ENCODE data around the gene TAPT1. TPM values are rescaled to one million over a fixed set of nuclear protein-coding genes. Genes with fewer than 3 reads are reported as not detected.

Gene TAPT1
- total and polyA plus RNA-seq, 2 of the 13 experiments (the other 11 are each of a cell fraction or from before 2014, with no cell fraction given): 24.5 to 25.3 TPM

DNA sequence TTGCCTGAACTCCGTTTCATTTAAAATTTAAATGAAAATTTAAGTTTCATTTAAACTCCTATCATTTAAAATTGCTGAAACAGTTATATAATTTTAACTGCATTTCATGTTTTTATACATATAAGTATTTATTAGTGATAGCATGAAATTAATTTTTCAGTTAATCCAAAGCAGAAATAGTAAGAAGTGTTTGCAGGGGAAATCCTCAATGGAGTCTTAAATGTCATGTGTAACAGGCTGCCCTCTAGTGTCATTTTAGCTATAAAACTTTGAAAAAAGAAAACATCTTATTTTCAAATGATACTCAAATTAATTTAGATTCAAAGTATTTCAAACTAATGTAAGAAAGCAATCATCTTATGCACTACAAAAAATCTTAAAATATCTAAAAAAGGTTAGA, 27.2 kb downstream of the TAPT1 start (continued):
- TF ChIP-seq, protein P1, sequence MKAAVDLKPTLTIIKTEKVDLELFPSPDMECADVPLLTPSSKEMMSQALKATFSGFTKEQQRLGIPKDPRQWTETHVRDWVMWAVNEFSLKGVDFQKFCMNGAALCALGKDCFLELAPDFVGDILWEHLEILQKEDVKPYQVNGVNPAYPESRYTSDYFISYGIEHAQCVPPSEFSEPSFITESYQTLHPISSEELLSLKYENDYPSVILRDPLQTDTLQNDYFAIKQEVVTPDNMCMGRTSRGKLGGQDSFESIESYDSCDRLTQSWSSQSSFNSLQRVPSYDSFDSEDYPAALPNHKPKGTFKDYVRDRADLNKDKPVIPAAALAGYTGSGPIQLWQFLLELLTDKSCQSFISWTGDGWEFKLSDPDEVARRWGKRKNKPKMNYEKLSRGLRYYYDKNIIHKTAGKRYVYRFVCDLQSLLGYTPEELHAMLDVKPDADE (CRISPR knock-in tag; IDR thresholded peaks at IDR 0.05): no peak
- TF ChIP-seq, protein P2, sequence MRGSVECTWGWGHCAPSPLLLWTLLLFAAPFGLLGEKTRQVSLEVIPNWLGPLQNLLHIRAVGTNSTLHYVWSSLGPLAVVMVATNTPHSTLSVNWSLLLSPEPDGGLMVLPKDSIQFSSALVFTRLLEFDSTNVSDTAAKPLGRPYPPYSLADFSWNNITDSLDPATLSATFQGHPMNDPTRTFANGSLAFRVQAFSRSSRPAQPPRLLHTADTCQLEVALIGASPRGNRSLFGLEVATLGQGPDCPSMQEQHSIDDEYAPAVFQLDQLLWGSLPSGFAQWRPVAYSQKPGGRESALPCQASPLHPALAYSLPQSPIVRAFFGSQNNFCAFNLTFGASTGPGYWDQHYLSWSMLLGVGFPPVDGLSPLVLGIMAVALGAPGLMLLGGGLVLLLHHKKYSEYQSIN (CRISPR knock-in tag; IDR thresholded peaks at IDR 0.05; ENCODE audit: borderline replicate concordance): no peak
- TF ChIP-seq U2AF2 (IDR thresholded peaks at IDR 0.05; ENCODE audit: low read depth, low read length): no peak

DNA sequence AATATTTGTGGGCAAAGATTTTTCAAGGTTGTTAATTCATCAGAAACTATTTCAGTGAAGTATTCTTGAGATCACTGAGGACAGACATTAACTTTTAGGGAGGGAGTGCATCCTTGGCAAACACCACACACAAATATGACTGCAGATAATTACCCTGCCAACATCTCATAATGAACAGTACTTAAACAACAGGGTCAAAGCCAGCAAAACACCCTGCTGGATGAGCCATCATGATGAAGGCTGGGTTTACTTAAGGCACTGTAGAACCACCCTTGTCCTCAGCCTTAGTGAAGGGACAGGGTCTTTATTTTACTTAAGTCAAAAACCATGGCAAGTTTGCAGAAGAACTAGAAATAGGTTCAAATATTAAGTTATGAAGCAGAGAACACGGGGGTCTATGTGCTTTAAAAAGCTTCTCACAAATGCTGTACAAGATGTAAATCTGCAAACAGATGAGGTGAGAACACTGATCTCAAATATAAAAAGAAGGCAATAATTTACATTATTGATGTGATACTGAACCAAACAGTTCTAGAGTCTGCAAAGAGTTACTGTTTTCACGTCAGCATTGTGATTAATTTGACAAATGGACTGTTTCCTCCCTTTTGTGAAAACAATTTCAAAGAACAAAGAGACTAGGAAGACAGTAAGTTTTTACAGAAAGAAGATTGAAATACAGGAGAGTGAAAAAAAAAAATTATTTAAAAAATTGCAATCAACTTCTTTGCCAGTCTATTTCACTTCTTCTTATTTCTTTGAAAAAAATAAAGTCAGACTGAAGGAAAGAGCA, 28.2 kb downstream of the TAPT1 start:
- Histone ChIP-seq H3K4me2 (ENCODE audit: low read depth, low read length) (no peak overlapping the region), H3K36me3 (replicated peaks in 1 of 2; ENCODE audit: control insufficient read depth in 1 of 2, insufficient read depth in 2 of 2, low read length in 2 of 2) (peaks cover 0 to 5% of the 10 kb centered on the region in 2 experiments; a peak in 4 of 5 replicates), H3K9me3 (ENCODE audit: low read length) (no peaks in the 10 kb centered on the region), H3K4me1 (ENCODE audit: insufficient read depth, low read length) (no peaks in the 10 kb centered on the region), H3K27me3 (ENCODE audit: control insufficient read depth in 1 of 2, insufficient read depth in 2 of 2, low read length in 2 of 2) (no peaks in the 10 kb centered on the region), H3K9ac (ENCODE audit: insufficient read depth, low read depth, low read length) (no peak overlapping the region), H3K4me3 (replicated peaks in 1 of 3; ENCODE audit: insufficient read depth in 1 of 3, low read depth in 2 of 3, low read length in 3 of 3) (no peak overlapping the region), H2AFZ (ENCODE audit: low read length) (no peak overlapping the region), H4K20me1 (ENCODE audit: insufficient read depth, low read length) (no peaks in the 10 kb centered on the region), H3K27ac (ENCODE audit: extremely low read length, insufficient read depth, low read length) (no peak overlapping the region), H3K79me2 (ENCODE audit: insufficient read depth, low read length) (no peaks in the 10 kb centered on the region)
- POLR2A ChIA-PET: no interaction called here
- DNase-seq (ENCODE audit: low spot score) (no peak), ATAC-seq (no peak), FAIRE-seq (no peak)
- CTCF ChIA-PET (ENCODE audit: low intra/inter-chr PET ratio, low total read pairs): interaction anchor here (2.6 kb wide), 1 partner anchor 172 kb away, joined by 16 read pairs; no protein-coding TSS in a partner anchor
- intact Hi-C loops (cut with micrococcal nuclease; ENCODE audit: unreplicated experiment) (loop anchor here (2.0 kb wide), 2 partner anchors 67 to 115 kb away; no protein-coding TSS in a partner anchor), in situ Hi-C loops (cut with HindIII; ENCODE audit: extremely low pct_ligation_motif_present, low pct_unique_long_range_greater_than_20kb) (no loop called here)
- WGBS (ENCODE audit: low lambda C conversion rate): 93% methylated on average over 2 of the region's 2 CpGs
- BruUV-seq (replicated peaks): no TSS peak
- TF ChIP-seq ZNF124 (CRISPR knock-in tag; IDR thresholded peaks at IDR 0.05): no peak
- TF ChIP-seq, protein P3, sequence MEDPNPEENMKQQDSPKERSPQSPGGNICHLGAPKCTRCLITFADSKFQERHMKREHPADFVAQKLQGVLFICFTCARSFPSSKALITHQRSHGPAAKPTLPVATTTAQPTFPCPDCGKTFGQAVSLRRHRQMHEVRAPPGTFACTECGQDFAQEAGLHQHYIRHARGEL (CRISPR knock-in tag; IDR thresholded peaks at IDR 0.05): no peak
- no peak for TF ChIP-seq GZF1 (CRISPR knock-in tag; IDR thresholded peaks at IDR 0.05)
- TF ChIP-seq, protein P4, sequence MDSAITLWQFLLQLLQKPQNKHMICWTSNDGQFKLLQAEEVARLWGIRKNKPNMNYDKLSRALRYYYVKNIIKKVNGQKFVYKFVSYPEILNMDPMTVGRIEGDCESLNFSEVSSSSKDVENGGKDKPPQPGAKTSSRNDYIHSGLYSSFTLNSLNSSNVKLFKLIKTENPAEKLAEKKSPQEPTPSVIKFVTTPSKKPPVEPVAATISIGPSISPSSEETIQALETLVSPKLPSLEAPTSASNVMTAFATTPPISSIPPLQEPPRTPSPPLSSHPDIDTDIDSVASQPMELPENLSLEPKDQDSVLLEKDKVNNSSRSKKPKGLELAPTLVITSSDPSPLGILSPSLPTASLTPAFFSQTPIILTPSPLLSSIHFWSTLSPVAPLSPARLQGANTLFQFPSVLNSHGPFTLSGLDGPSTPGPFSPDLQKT (CRISPR knock-in tag; IDR thresholded peaks at IDR 0.05; ENCODE audit: borderline replicate concordance): no peak
- no peak for TF ChIP-seq ZNF558 (CRISPR knock-in tag; IDR thresholded peaks at IDR 0.05; ENCODE audit: borderline replicate concordance)
- TF ChIP-seq, protein P5, sequence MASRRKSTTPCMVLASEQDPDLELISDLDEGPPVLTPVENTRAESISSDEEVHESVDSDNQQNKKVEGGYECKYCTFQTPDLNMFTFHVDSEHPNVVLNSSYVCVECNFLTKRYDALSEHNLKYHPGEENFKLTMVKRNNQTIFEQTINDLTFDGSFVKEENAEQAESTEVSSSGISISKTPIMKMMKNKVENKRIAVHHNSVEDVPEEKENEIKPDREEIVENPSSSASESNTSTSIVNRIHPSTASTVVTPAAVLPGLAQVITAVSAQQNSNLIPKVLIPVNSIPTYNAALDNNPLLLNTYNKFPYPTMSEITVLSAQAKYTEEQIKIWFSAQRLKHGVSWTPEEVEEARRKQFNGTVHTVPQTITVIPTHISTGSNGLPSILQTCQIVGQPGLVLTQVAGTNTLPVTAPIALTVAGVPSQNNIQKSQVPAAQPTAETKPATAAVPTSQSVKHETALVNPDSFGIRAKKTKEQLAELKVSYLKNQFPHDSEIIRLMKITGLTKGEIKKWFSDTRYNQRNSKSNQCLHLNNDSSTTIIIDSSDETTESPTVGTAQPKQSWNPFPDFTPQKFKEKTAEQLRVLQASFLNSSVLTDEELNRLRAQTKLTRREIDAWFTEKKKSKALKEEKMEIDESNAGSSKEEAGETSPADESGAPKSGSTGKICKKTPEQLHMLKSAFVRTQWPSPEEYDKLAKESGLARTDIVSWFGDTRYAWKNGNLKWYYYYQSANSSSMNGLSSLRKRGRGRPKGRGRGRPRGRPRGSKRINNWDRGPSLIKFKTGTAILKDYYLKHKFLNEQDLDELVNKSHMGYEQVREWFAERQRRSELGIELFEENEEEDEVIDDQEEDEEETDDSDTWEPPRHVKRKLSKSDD (CRISPR knock-in tag; IDR thresholded peaks at IDR 0.05; ENCODE audit: low read depth): no peak
- TF ChIP-seq, protein P6, sequence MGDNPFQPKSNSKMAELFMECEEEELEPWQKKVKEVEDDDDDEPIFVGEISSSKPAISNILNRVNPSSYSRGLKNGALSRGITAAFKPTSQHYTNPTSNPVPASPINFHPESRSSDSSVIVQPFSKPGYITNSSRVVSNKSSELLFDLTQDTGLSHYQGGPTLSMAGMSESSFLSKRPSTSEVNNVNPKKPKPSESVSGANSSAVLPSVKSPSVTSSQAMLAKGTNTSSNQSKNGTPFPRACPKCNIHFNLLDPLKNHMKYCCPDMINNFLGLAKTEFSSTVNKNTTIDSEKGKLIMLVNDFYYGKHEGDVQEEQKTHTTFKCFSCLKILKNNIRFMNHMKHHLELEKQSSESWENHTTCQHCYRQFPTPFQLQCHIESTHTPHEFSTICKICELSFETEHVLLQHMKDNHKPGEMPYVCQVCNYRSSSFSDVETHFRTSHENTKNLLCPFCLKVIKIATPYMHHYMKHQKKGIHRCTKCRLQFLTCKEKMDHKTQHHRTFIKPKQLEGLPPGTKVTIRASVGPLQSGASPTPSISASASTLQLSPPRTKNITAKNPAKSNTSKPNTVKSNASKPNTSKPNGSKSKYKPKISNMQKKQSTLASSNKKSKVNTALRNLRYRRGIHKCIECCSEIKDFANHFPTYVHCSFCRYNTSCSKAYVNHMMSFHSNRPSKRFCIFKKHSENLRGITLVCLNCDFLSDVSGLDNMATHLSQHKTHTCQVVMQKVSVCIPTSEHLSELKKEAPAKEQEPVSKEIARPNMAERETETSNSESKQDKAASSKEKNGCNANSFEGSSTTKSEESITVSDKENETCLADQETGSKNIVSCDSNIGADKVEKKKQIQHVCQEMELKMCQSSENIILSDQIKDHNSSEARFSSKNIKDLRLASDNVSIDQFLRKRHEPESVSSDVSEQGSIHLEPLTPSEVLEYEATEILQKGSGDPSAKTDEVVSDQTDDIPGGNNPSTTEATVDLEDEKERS (CRISPR knock-in tag; IDR thresholded peaks at IDR 0.05): no peak
- no peak for TF ChIP-seq ZSCAN20 (CRISPR knock-in tag; IDR thresholded peaks at IDR 0.05; ENCODE audit: borderline replicate concordance)

Measured in HepG2 (cell line).